Fibroblast of lung (primary cell): ENCODE data around the gene DUT. TPM values are rescaled to one million over a fixed set of nuclear protein-coding genes. Genes with fewer than 3 reads are reported as not detected.

Source experiments
- DNase-seq, 2 donors: peaks; one replicate each; pipeline versions ENCODE4 v3.0.0 to v3.0.0-alpha.2; 2010; ENCODE audit warnings: low read depth in 2 of 2
- H2AFZ ChIP-seq: 2 replicates; pipeline ENCODE4 v1.5.1; 2012; ENCODE audit warnings: low read length, control low read depth, inconsistent platforms
- H3K27ac ChIP-seq: 2 replicates; pipeline ENCODE4 v1.5.1; 2011; ENCODE audit warnings: low read length, control low read depth; ENCODE audit not compliant: insufficient read depth
- H3K27me3 ChIP-seq: 2 replicates; pipeline ENCODE4 v1.5.1; 2011; ENCODE audit warnings: mild to moderate bottlenecking, low read length; ENCODE audit not compliant: control insufficient read depth, insufficient read depth
- H3K36me3 ChIP-seq: 2 replicates; pipeline ENCODE4 v1.5.1; 2011; ENCODE audit warnings: low read length; ENCODE audit not compliant: control insufficient read depth, insufficient read depth
- H3K4me1 ChIP-seq: 2 replicates; pipeline ENCODE4 v1.5.1; 2011; ENCODE audit warnings: low read length; ENCODE audit not compliant: control insufficient read depth, insufficient read depth; ENCODE audit errors: extremely low read depth
- H3K4me2 ChIP-seq: 2 replicates; pipeline ENCODE4 v1.5.1; 2011; ENCODE audit warnings: low read length, control low read depth; ENCODE audit not compliant: insufficient read depth; ENCODE audit errors: extremely low read depth
- H3K4me3 ChIP-seq, 4 experiments: fragments of 200-600 bp in 1 of 4; sonication (generic) in 1 of 4; replicated peaks in 1 of 4; 2 replicates each; pipeline ENCODE4 v1.5.1; 2011 to 2016; ENCODE audit warnings: low read length in 4 of 4, low read depth in 3 of 4, mild to moderate bottlenecking in 3 of 4, control low read depth in 2 of 4, inconsistent platforms in 1 of 4, mixed read lengths in 1 of 4; ENCODE audit not compliant: insufficient read depth in 1 of 4; ENCODE audit errors: control extremely low read depth in 1 of 4
- H3K79me2 ChIP-seq: 2 replicates; pipeline ENCODE4 v1.5.1; 2012; ENCODE audit warnings: mild to moderate bottlenecking, low read length, inconsistent platforms; ENCODE audit not compliant: control insufficient read depth, insufficient read depth
- H3K9ac ChIP-seq: 2 replicates; pipeline ENCODE4 v1.5.1; 2011; ENCODE audit warnings: mild to moderate bottlenecking, low read length, control low read depth; ENCODE audit not compliant: insufficient read depth
- H3K9me3 ChIP-seq: 2 replicates; pipeline ENCODE4 v1.5.1; 2012; ENCODE audit warnings: low read depth, low read length; ENCODE audit not compliant: control insufficient read depth, insufficient read depth
- H4K20me1 ChIP-seq: 2 replicates; pipeline ENCODE4 v1.5.1; 2011; ENCODE audit warnings: low read length; ENCODE audit not compliant: control insufficient read depth, insufficient read depth; ENCODE audit errors: extremely low read depth
- EZH2 ChIP-seq: IDR thresholded peaks from 2 replicates; pipeline ENCODE4 v1.5.1; 2012; ENCODE audit warnings: low read length, control low read depth, mild to moderate bottlenecking; ENCODE audit errors: missing control alignments
- polyA plus RNA-seq, 2 donors: library from polyadenylated mRNA; depleted of rRNA in 1 of 2; stranded (reverse) in 1 of 2; unstranded in 1 of 2; fragments of >200 nt; gene quantifications; 2 replicates each; pipeline ENCODE4 v1.2.1, GENCODE V29; 2011 to 2012; ENCODE audit warnings: missing spikeins in 1 of 2
- total RNA-seq: library from RNA; depleted of rRNA; stranded (reverse); fragments of >200 nt; gene quantifications from 2 replicates; pipeline ENCODE4 v1.2.1, GENCODE V29; 2014
- TF ChIP-seq, protein P1 (sequence below), 2 donors: IDR thresholded peaks in 1 of 2; conservative IDR thresholded peaks in 1 of 2; 1 replicate in 1 of 2; 2 replicates in 1 of 2; pipeline ENCODE4 v1.5.1; 2011 to 2012; ENCODE audit warnings: low read length in 2 of 2, control low read depth in 1 of 2, inconsistent platforms in 1 of 2, low read depth in 1 of 2, mild to moderate bottlenecking in 1 of 2

DUT gene
- total and polyA plus RNA-seq, 2 donors (not counting 1 experiment from before 2014, with no cell fraction given) = 47.6 to 52.9 TPM

GRCh38 chr15:48337607-48338006 is 6.4 kb downstream of the DUT start:
- no peak for TF ChIP-seq EZH2
- TF ChIP-seq, protein P1, sequence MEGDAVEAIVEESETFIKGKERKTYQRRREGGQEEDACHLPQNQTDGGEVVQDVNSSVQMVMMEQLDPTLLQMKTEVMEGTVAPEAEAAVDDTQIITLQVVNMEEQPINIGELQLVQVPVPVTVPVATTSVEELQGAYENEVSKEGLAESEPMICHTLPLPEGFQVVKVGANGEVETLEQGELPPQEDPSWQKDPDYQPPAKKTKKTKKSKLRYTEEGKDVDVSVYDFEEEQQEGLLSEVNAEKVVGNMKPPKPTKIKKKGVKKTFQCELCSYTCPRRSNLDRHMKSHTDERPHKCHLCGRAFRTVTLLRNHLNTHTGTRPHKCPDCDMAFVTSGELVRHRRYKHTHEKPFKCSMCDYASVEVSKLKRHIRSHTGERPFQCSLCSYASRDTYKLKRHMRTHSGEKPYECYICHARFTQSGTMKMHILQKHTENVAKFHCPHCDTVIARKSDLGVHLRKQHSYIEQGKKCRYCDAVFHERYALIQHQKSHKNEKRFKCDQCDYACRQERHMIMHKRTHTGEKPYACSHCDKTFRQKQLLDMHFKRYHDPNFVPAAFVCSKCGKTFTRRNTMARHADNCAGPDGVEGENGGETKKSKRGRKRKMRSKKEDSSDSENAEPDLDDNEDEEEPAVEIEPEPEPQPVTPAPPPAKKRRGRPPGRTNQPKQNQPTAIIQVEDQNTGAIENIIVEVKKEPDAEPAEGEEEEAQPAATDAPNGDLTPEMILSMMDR (conservative IDR thresholded peaks at IDR 0.05 in 1 of 2, IDR thresholded peaks at IDR 0.05 in 1 of 2; ENCODE audit: low read depth in 1 of 2, low read length in 2 of 2) = no peak
- Histone ChIP-seq H3K9me3 (no peaks in the 10 kb centered on the region), H3K9ac (no peak overlapping the region), H3K27me3 (no peaks in the 10 kb centered on the region), H3K27ac (no peak overlapping the region), H3K79me2 (peaks cover 2% of the 10 kb centered on the region), H4K20me1 (no peaks in the 10 kb centered on the region), H3K4me3 (no peak overlapping the region), H3K4me1 (peaks cover 3% of the 10 kb centered on the region), H3K4me2 (no peak overlapping the region), H3K36me3 (peaks cover 7% of the 10 kb centered on the region), H2AFZ (no peak overlapping the region)
- no peak for DNase-seq

DNA sequence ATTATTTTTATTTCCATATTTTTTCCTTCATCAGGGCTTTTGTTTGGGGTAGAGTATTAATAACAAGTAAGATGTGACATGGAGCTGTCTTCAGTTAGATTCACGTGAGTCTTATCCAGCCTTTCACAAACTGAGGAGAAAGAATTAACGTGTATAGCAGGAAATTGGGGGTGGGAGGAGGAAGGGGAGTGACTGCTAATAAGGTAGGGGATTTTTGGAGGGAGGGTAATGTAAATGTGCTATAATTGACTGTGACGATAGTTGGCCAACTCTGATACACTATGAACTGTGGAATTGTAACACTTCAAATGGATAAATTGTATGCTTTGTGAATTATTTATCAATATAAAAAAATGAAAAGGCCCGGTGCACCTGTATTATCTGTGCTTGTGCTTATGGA is 8.9 kb downstream of the DUT start:
- Histone ChIP-seq H3K27ac (no peak overlapping the region), H3K79me2 (no peaks in the 10 kb centered on the region), H3K4me2 (no peak overlapping the region), H3K4me3 (no peak overlapping the region), H3K4me1 (no peaks in the 10 kb centered on the region), H3K9me3 (no peaks in the 10 kb centered on the region), H4K20me1 (no peaks in the 10 kb centered on the region), H3K36me3 (peaks cover 2% of the 10 kb centered on the region), H2AFZ (no peak overlapping the region), H3K9ac (no peak overlapping the region), H3K27me3 (no peaks in the 10 kb centered on the region)
- TF ChIP-seq, protein P1 (conservative IDR thresholded peaks at IDR 0.05 in 1 of 2, IDR thresholded peaks at IDR 0.05 in 1 of 2; ENCODE audit: low read depth in 1 of 2, low read length in 2 of 2) = no peak
- TF ChIP-seq EZH2 = no peak
- DNase-seq = no peak

- H3K4me1 ChIP-seq = no peaks in the 10 kb centered on the region
- DNase-seq = no peak
- H3K36me3 ChIP-seq = no peaks in the 10 kb centered on the region
- no peaks in the 10 kb centered on the region for H4K20me1 ChIP-seq
- H3K79me2 ChIP-seq = no peaks in the 10 kb centered on the region
- no peaks in the 10 kb centered on the region for H3K9me3 ChIP-seq
- H3K27me3 ChIP-seq = no peaks in the 10 kb centered on the region
- TF ChIP-seq EZH2 = no peak
- TF ChIP-seq, protein P1 (conservative IDR thresholded peaks at IDR 0.05 in 1 of 2, IDR thresholded peaks at IDR 0.05 in 1 of 2; ENCODE audit: low read depth in 1 of 2, low read length in 2 of 2) = no peak
- no peak overlapping the region for H3K27ac ChIP-seq
- no peak overlapping the region for H3K4me3 ChIP-seq
- H3K4me2 ChIP-seq = no peak overlapping the region
- no peak overlapping the region for H3K9ac ChIP-seq
- H2AFZ ChIP-seq = no peak overlapping the region
Measured at GRCh38 chr15:48343865-48344264, 12.6 kb downstream of the DUT start.
